GM12891 (cell line): ENCODE measurements around the gene SLC30A1.

Experiments used
- PAX5 ChIP-seq: IDR thresholded peaks from 2 replicates; pipeline ENCODE4 v1.6.1; 2011; ENCODE audit warnings: low read length, moderate library complexity, mild to moderate bottlenecking; ENCODE audit not compliant: insufficient read depth, severe bottlenecking
- POLR2A ChIP-seq: IDR thresholded peaks from 2 replicates; pipeline ENCODE4 v1.6.1; 2011; ENCODE audit warnings: low read depth, low read length, control low read depth
- POLR2AphosphoS5 ChIP-seq: IDR thresholded peaks from 2 replicates; pipeline ENCODE4 v1.6.1; 2011; ENCODE audit warnings: low read depth, low read length, control low read depth
- POU2F2 ChIP-seq: IDR thresholded peaks from 2 replicates; pipeline ENCODE4 v1.6.1; 2011; ENCODE audit warnings: low read depth, mild to moderate bottlenecking, control low read depth, low read length, moderate library complexity
- SPI1 ChIP-seq: IDR thresholded peaks from 2 replicates; pipeline ENCODE4 v1.6.1; 2011; ENCODE audit warnings: low read depth, low read length, control low read depth
- TAF1 ChIP-seq: IDR thresholded peaks from 2 replicates; pipeline ENCODE4 v1.6.1; 2011; ENCODE audit warnings: low read depth, low read length, control low read depth

GRCh38 chr1:211576717-211577116, 2.2 kb downstream of the SLC30A1 start:
- TF ChIP-seq POLR2A (no peak), SPI1 (no peak), POLR2AphosphoS5 (no peak), TAF1 (no peak), POU2F2 (no peak), PAX5 (no peak)
